HepG2 (cell line): ENCODE measurements around the gene SUN1. TPM values are rescaled to one million over a fixed set of nuclear protein-coding genes. Genes with fewer than 3 reads are reported as not detected.
A peak's percentile ranks its signal among the peaks of the same experiment; 100 is the strongest.

ENCODE experiments used
- AGO2 ChIP-seq: fragments of 200-400 bp; formaldehyde crosslinking; optimal IDR thresholded peaks from 2 replicates; pipeline ENCODE3; 2017; ENCODE audit warnings: mild to moderate bottlenecking, low read depth, low read length, moderate library complexity
- ARID2 ChIP-seq: sonication (generic); formaldehyde crosslinking; IDR thresholded peaks from 2 replicates; pipeline ENCODE4 v1.8.1; 2022; ENCODE audit warnings: mild to moderate bottlenecking, missing genetic modification reagents, borderline replicate concordance
- ATRX ChIP-seq: sonication (generic); formaldehyde crosslinking; IDR thresholded peaks from 2 replicates; pipeline ENCODE4 v1.4.0; 2020; ENCODE audit warnings: missing genetic modification reagents, borderline replicate concordance
- CREB3 ChIP-seq: sonication (generic); formaldehyde crosslinking; IDR thresholded peaks from 2 replicates; pipeline ENCODE4 v1.5.0; 2020; ENCODE audit warnings: missing genetic modification reagents
- DMTF1 ChIP-seq: sonication (generic); formaldehyde crosslinking; IDR thresholded peaks from 2 replicates; pipeline ENCODE4 v1.4.0; 2020; ENCODE audit warnings: mild to moderate bottlenecking, missing genetic modification reagents
- DRAP1 ChIP-seq: IDR thresholded peaks from 2 replicates; pipeline ENCODE4 v1.6.1; 2016; ENCODE audit warnings: missing genetic modification reagents, missing compliant biosample characterization
- FOXA1 ChIP-seq, 2 experiments: fragments of 450-650 bp in 1 of 2; sonication (generic) in 1 of 2; formaldehyde crosslinking in 1 of 2; IDR thresholded peaks; 2 replicates each; pipeline versions ENCODE4 v1.4.0 to v1.6.1; 2016 to 2020; ENCODE audit warnings: missing genetic modification reagents in 1 of 2
- GPN1 ChIP-seq: sonication (generic); formaldehyde crosslinking; IDR thresholded peaks from 2 replicates; pipeline ENCODE4 v1.5.1; 2020; ENCODE audit warnings: missing genetic modification reagents, borderline replicate concordance
- NCOA5 ChIP-seq: sonication (generic); formaldehyde crosslinking; IDR thresholded peaks from 2 replicates; pipeline ENCODE4 v1.4.0; 2020; ENCODE audit warnings: missing genetic modification reagents
- SMAD1 ChIP-seq: sonication (generic); formaldehyde crosslinking; IDR thresholded peaks from 2 replicates; pipeline ENCODE4 v1.4.0; 2020; ENCODE audit warnings: missing genetic modification reagents, low read depth, mild to moderate bottlenecking, borderline replicate concordance
- TBX2 ChIP-seq: sonication (generic); formaldehyde crosslinking; IDR thresholded peaks from 2 replicates; pipeline ENCODE4 v1.5.0; 2020; ENCODE audit warnings: missing genetic modification reagents, mild to moderate bottlenecking, borderline replicate concordance
- ZBED4 ChIP-seq: sonication (generic); formaldehyde crosslinking; IDR thresholded peaks from 2 replicates; pipeline ENCODE4 v1.4.0; 2020; ENCODE audit warnings: missing genetic modification reagents, borderline replicate concordance
- ZNF101 ChIP-seq: sonication (generic); formaldehyde crosslinking; IDR thresholded peaks from 2 replicates; pipeline ENCODE4 v1.4.0; 2020; ENCODE audit warnings: mild to moderate bottlenecking, low read depth, missing genetic modification reagents, borderline replicate concordance
- ZNF280D ChIP-seq: sonication (generic); formaldehyde crosslinking; IDR thresholded peaks from 2 replicates; pipeline ENCODE4 v1.5.1; 2020; ENCODE audit warnings: mild to moderate bottlenecking, missing genetic modification reagents
- ZNF33B ChIP-seq: sonication (generic); formaldehyde crosslinking; IDR thresholded peaks from 2 replicates; pipeline ENCODE4 v1.5.1; 2020; ENCODE audit warnings: mild to moderate bottlenecking, missing genetic modification reagents
- ZNF567 ChIP-seq: sonication (generic); formaldehyde crosslinking; IDR thresholded peaks from 2 replicates; pipeline ENCODE4 v1.8.1; 2023; ENCODE audit warnings: mild to moderate bottlenecking, missing genetic modification reagents, borderline replicate concordance
- ZNF746 ChIP-seq: sonication (generic); formaldehyde crosslinking; IDR thresholded peaks from 2 replicates; pipeline ENCODE4 v1.8.0; 2022; ENCODE audit warnings: mild to moderate bottlenecking, missing genetic modification reagents
- ZNF841 ChIP-seq: sonication (generic); formaldehyde crosslinking; IDR thresholded peaks from 2 replicates; pipeline ENCODE4 v1.8.1; 2023; ENCODE audit warnings: missing genetic modification reagents, borderline replicate concordance
- polyA plus RNA-seq, 8 experiments: library from polyadenylated mRNA; depleted of rRNA in 3 of 8; stranded (reverse) in 7 of 8; unstranded in 1 of 8; fragments of >200 nt; fragmentation: Illumina TruSeq in 4 of 8; extraction: Trizol in 4 of 8; gene quantifications; 2 replicates each; pipeline versions ENCODE4 v1.2.1 to v1.2.3, GENCODE V29; 2011 to 2016; ENCODE audit warnings: low read depth in 4 of 8, missing spikeins in 1 of 8, mixed read lengths in 1 of 8; ENCODE audit not compliant: insufficient read depth in 1 of 8
- total RNA-seq, 5 experiments: library from RNA; depleted of rRNA; stranded (reverse); fragments of >200 nt; fragmentation: Illumina TruSeq; extraction: Trizol; gene quantifications; 2 replicates each; pipeline ENCODE4 v1.2.3, GENCODE V29; 2016; ENCODE audit warnings: low read depth in 1 of 5

Gene SUN1
- total and polyA plus RNA-seq, 2 of the 13 experiments (the other 11 are each of a cell fraction or from before 2014, with no cell fraction given), result 47.0 to 126 TPM

GRCh38 chr7:873367-874002, 41.2 kb downstream of the SUN1 start (continued):
- TF ChIP-seq ARID2 (CRISPR knock-in tag) (no peak), ZNF567 (no peak), ZNF101 (no peak), CREB3 (peak; percentile 95), ZNF746 (CRISPR knock-in tag) (peak; percentile 86), ZNF841 (peak; percentile 36; the same call in 1 of the 2 replicates), ZNF33B (CRISPR knock-in tag) (peak; percentile 92), DRAP1 (CRISPR knock-in tag) (peak; percentile 73; the same call in 1 of the 2 replicates), ATRX (CRISPR knock-in tag) (no peak), NCOA5 (CRISPR knock-in tag) (no peak; the same call in 1 of the 2 replicates), DMTF1 (CRISPR knock-in tag) (no peak), ZBED4 (CRISPR knock-in tag) (peak; percentile 80; the same call in 1 of the 2 replicates), SMAD1 (CRISPR knock-in tag) (no peak; the same call in 1 of the 2 replicates), GPN1 (CRISPR knock-in tag) (no peak), TBX2 (CRISPR knock-in tag) (peak; percentile 60; the same call in 1 of the 2 replicates), AGO2 (no peak), ZNF280D (CRISPR knock-in tag) (peak; percentile 77; the same call in 1 of the 2 replicates), FOXA1 (IDR thresholded peaks at IDR 0.05) (no peak), FOXA1 (CRISPR knock-in tag; IDR thresholded peaks at IDR 0.05) (no peak)
